Activated naive CD4-positive, alpha-beta T cell (primary cell): ENCODE measurements around the gene ADD2.
"Not testable (repeated sequence)": the region's sequence is repeated elsewhere in the genome, so short reads cannot be mapped to it uniquely, and the experiment has no call there.

Experiments used
- DNase-seq, 4 experiments: peaks; one replicate each; lab custom pipeline; 2025; lab: John Stamatoyannopoulos, UW

The ADD2 gene, protein sequence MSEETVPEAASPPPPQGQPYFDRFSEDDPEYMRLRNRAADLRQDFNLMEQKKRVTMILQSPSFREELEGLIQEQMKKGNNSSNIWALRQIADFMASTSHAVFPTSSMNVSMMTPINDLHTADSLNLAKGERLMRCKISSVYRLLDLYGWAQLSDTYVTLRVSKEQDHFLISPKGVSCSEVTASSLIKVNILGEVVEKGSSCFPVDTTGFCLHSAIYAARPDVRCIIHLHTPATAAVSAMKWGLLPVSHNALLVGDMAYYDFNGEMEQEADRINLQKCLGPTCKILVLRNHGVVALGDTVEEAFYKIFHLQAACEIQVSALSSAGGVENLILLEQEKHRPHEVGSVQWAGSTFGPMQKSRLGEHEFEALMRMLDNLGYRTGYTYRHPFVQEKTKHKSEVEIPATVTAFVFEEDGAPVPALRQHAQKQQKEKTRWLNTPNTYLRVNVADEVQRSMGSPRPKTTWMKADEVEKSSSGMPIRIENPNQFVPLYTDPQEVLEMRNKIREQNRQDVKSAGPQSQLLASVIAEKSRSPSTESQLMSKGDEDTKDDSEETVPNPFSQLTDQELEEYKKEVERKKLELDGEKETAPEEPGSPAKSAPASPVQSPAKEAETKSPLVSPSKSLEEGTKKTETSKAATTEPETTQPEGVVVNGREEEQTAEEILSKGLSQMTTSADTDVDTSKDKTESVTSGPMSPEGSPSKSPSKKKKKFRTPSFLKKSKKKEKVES

DNA sequence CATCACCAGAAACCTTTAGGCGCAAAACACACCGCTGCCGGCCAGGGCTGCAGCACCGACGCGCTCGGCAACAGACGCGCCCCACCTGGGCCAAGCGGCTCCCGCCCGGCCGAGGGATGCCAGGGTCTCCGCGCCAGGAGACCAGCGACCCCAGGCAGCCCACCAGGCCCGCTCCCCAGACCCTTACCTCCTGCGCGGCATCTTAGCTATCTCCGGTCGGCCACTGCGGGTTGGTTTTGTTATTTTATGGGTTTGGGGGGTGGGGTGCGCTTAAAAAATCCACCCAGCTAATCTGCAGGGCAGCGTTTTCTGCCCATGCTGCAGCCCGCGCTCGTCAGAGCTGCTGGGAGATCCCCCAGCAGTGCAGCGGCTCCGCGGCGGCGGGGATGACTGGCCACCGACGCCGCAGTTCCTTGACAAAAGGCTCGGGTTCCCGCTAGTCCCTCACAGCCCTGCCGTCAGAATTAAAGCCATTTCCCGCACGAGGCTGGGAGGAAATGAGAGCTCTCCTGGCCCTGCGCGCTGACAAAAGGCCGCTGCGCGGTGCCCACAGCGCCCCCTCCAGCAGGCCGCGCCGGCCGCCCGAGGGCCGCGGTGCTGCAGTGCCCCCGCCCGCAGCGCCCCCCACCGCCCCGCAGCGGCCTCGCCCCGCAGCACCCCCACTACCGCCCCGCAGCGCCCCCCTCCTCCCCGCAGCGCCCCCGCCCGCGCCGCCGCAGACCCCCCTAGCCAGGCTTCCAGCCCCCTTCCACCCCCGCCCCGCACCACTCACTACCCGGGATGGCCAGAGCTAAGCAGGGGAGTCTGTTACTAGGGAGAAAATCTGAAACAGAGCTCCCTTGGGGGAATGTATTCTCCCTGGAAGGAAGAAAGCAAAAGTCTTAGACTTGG is at the start of gene ADD2:
ADD2 (minus strand) TSS at position 502 of the 891 bp plus-strand sequence. CDS start 61,792 bp downstream, outside the sequence.
- peak in 2 of 4 experiments; percentile 14 to 48 for DNase-seq

DNA sequence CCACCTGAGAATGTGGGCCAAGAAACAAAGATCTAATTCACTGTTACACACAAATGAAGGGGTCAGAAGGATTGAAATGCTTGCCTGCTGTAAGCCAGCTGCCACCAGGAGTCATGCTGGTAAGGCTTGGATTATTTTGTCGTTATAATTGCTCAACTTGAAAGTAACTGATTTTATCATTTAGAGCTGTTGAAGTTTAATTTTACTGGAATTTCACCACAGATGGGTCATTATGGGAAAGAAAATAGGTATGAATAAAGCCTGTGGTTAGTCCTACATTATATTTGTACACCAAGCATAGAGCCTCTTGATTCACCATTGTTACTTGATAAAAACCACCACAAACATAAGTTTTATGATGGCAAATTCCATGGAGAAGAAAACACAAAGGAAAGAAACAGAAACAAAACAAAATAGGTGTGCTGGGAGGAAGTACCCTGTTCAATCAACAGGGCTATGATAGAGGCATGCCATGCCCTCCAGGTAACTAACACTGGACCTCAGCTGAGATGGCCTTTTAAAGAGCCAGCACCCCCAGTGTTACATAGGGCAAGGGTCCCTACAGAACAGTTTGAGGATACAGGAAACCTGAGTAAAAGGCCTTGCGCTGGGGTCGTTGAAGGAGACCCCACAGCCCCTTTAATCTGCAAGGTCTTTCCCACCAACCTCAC is 49.4 kb upstream of the ADD2 start:
- no peak for DNase-seq

DNA sequence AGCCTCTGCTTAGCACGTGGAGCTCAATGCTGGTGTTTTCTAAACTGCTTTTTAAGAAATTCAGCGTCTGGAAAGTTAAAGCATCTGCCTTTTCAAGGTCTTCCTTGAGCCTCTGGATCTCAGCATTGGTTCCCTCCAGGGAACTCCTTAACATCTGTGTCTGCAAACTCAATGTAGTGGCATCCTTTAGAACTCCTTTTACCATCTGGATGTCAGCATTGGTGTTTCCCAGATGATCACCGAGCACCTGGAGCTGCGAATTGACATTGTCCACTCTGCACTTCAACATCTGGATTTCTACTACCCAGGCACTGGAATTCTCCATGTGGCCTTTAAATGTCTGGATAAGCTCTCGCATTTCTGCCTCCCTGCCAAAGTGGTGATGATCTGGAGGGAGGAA is 48.7 kb upstream of the ADD2 start:
- DNase-seq, result no peak

DNA sequence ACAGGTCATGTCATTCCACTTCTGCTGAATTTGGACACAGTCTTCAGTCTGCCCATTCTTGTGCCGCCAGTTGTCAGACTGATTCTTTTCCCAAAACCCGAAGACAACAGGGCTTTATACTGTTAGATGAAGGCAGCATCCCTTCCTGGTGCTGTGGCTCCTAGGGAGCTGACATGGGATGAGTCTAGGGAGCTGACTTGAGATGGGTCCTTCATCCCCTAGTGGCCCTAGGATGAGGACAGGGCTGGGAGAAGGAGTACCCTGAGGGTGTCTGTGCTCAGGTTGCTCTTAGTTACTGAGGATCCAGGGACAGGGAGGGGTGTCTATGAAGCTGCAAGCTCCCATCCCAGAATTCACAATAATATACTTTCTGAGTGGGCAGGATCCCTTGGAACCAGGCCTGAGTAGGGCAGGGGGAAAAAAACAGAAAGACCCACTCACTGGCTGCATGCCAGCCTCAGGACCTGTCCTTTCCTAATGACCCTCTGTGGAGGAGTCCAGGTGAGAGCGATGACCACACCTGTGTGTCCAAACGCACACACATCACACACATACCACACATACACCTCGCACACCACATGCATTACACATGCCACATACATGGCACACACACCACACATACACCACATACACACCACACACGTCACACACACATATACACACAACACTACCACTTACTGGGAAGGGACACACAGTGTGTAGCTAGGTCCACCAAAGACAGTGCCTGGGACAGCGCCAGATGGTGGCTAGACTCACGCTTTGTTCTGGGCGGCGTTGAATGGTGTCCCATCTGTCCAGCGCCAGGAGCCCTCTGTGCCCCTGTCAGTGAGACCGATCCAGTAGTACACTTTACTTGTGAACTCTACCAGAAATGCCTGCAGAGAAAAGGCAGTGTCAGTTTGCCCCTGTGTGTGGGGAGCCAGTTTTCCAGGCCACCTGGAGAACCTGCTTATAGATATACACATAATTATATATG is 41.3 kb upstream of the ADD2 start:
- DNase-seq, result no peak

DNA sequence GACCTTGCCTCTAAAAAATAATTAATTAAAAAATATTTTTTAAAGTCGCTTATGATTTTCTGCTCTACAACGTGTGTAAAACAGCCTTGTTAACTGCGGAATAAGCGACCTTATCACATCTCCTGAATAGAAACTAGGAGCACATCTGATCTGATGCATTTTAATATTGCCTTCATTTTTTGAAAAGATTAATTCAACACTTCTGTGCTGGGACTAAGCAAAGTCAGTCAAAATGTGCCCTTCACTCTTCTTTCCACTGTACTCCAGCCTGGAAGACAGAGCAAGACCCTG is 39.8 kb upstream of the ADD2 start:
- no peak for DNase-seq

DNA sequence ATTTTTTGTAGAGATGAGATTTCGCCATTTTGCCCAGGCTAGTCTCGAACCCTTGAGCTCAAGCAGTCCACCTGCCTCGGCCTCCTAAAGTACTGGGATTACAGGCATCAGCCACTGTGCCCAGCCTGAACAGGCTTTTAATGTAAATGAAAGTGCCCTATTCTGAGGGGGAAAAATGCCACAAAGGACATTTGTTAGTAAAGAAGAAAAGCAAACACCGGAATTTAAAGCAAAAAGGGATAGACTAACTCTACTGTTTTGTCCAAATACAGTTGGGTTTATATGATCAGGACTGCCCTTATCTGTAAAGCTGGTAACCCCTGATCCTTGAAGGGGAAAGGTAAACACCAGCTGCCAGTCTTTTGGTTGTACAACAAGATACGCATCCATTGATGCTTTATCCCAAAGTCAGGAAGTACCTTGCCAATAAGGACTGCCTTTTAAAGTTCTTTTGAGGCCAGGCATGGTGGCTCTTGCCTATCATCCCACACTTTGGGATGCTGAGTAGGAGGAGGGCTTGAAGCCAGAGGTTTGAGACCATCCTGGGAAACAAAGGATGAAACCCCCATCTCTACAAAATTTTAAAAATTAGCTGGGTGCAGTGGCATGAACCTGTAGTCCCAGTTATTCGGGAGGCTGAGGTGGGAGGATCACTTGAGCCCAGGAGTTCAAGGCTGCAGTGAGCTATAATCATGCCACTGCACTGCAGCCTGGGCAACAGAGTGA is 39.3 kb upstream of the ADD2 start:
- DNase-seq, result no peak

DNA sequence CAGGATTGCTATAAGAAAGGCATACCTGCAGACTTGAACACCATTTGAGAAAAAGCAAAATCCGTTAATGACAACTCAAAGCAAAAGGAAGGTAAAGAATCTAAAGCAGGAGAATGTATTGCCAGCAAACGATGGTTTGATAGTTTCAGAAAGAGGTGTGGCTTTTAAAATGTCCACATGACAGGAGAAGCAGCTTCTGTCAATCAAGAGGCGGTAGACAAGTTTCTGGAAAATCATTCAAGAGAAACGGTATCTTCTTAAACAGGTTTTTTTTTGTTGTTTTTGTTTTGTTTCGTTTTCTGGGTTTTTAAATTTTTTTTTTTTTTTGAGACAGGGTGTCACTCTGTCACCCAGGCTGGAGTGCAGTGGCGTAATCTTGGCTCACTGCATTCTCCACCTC is 38.6 kb upstream of the ADD2 start:
- no peak for DNase-seq

DNA sequence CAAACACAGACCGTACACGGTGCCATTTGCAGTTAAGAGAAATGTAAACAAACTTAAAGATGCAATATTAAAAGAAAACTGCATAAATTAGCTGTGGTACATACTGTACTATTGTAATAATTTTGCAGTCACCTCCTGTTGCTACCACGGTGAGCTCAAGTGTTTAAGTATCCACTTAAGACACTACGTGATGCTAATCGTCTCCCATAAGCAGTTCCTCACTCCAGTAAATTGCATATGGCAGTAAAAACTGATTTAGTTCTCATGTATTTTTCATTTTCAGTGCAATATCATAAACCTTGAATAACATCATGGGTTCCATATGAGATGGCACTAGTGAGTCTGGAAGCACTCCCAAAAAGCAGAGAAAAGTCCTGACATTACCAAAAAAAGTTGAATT is 38.0 kb upstream of the ADD2 start:
- DNase-seq, result no peak

DNA sequence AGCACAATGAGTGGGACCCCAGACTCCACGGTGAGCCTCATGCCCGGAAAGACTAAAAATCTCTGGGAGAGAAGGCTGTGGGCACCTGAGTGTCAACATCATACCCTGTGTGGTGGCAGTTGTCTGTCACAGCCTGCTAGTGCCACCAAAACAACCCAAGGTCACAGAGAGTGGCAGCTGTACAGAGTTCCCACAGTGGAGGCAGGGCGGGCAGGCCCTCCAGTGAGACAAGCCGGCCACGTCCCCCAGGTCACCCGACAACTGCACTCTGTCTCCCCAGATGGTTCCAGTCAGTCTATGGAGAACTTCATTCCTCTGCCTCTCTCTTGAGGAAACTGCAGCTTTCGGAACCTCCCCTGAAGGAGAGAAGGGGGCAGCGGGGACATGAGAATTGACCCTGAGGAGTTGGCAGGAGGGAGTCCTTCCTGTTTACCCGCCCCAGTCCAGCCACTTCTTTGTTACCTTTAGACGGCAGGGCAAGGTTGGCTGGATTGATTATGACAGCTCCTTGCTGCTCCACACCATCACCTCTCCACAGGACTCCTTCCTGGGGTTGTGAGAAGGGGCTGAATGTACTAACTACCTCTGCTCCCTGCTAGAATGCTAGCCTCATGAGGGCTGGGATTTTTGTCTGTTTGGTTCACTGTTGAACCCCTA is 33.7 kb upstream of the ADD2 start:
- no peak for DNase-seq

DNA sequence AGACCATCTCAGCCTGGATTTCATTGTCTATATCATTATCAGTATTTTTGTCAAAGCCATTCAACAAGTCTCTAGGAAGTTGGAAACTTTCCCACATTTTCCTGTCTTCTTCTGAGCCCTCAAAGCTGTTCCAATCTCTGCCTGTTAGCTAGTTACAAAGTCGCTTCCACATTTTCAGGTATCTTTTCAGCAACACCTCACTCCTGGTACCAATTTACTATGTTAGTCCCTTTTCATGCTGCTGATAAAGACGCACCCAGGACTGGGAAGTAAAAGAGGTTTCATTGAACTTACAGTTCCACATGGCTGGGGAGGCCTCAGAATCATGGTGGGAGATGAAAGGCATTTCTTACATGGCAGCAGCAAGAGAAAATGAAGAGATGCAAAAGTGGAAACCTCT is 31.7 kb upstream of the ADD2 start:
- DNase-seq, result no peak

DNA sequence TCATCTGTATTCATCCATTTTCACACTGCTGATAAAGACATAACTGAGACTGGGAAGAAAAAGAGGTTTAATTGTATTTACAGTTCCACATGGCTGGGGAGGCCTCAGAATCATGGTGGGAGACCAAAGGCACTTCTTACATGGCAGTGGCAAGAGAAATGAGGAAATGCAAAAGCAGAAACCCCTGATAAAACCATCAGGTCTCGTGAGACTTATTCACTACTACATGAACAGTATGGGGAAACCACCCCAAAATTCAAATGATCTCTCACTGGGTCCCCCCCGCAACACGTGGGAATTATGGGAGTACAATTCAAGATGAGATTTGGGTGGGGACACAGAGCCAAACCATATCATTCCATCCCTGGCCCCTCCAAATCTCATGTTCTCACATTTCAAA is 30.0 kb upstream of the ADD2 start:
- not testable (repeated sequence) for DNase-seq

DNA sequence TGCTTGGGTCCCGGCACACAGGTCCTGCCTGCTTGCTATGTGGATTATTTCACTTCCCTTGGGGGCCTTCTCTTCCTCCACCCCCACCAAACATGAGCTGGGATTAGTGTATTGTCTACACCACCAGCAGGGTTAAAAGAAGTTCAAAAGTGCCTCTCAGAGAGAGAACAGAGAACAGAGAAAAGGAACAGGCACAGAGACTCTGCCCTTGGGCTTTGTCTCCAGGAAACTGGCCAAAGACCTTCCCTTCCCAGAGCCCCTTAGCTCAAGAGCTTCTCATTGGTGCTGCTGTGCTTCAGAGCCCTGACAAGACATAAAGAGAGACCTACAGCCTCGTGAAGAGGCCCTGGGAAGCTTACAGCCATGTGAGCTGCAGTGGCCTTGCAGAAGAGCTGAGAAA is 29.5 kb upstream of the ADD2 start:
- DNase-seq, result no peak

DNA sequence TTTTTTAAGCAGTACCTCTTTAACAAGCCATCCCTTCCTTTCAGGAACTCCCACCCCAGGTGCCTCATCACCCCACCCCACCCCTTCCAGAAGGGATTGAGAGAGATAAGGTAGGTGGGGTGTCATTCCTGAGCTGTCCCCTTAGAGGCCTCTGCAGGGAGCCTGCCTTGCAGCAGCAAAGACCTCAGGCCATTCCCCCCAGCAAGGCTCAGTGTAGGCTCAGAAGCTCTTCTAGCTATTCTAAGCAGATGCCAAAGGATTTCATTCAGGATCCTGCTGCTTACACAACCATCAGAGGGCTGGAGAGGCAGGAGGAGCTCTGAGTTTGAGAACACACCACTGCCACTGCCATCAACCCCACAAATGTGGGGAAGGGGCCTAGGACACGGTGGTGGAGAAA is 28.3 kb upstream of the ADD2 start:
- DNase-seq, result no peak

DNA sequence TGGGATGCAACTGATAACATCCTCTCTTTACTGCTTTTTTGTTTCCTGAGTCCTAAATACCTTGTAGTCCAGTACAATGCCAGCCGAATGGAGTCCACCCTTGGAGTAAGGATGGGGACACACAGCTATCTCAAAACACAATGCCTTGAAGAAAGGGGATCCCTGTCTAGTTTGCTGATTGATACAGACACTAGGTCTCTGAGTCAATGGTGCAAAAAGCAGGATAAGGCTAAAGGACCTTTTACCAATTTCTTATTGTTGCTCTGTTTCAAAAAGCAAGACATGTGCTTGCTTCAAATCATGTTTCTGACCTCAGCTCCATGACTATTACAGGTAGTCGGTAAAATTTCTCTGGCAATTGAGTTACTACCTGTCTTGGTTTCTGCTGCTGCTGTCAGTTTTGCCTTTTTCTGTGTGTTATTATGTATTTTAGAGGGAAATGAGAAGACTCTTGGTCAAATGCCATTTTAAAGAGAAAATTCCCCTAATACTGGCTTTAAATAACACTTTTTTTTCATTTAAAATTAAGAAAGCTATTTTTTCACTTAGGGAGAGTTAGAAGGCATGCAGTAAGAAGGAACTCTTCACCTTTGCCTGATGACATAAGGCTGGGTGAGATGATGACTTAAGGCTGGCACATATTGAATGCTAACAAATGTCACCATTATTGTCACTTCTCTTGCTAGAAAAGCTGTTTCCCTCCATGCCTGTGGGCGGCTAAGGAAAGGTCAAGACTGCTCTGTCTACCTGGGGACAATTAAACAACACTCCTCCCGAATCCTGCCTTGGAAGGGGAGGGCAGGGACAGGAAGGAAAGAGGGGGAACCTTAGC is 27.4 kb upstream of the ADD2 start:
- DNase-seq, result no peak

DNA sequence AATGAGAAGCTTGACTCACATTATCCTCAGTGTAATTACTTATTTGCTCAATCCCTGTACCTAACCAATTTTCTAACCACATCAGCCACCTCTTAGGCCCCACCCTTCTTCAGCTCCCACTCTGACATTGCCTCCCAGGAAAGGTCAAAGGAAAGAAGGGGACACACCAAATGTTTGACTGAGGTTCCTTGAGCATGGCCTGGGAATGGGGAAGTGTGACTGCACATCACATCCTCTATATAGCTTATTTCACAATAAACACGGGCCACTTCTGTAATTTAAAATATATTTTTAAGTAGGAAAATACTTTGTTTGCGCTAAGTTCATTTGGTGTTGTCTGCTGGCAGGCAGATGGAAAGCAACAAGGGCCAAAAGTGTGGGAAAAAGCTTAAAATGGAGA is 25.4 kb upstream of the ADD2 start:
- no peak for DNase-seq

DNA sequence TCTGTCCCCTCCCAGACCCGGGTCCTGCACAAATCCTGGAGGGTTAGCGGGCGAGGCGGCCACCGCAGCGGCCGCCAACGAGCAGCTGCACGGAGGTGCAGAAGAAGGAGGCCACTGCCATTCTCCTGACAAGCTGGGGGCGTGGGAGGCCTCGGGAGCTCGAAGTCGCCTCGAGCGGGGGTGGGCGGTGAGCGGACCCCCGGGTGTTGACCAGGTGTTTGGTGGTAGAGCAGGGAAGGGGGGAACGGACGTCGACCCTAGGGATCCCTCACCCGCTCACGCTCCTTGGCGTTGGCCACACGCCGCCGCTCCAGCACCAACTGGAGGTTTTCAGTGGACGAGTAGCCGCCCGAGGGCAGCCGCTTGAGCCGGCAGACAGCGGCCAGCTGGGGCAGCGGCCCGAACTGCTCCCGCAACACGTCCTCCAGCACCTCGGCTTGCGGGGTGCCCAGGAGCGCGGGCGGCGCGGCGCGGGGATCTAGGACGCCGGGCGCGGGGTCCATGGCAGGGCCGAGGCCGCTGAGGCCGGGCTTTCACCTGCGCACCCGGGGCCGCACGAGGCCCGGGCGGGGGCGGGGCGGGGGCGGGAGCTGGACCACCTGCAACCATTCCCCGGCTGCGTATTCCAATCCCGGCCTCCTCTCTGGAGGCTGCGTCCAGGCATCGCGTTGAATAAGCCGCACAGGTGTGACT is 22.3 kb upstream of the ADD2 start, which contains the start of gene FIGLA:
FIGLA (minus strand) TSS at position 508 of the 693 bp plus-strand sequence; CDS start at position 503, 5 bp downstream.
- no peak for DNase-seq

DNA sequence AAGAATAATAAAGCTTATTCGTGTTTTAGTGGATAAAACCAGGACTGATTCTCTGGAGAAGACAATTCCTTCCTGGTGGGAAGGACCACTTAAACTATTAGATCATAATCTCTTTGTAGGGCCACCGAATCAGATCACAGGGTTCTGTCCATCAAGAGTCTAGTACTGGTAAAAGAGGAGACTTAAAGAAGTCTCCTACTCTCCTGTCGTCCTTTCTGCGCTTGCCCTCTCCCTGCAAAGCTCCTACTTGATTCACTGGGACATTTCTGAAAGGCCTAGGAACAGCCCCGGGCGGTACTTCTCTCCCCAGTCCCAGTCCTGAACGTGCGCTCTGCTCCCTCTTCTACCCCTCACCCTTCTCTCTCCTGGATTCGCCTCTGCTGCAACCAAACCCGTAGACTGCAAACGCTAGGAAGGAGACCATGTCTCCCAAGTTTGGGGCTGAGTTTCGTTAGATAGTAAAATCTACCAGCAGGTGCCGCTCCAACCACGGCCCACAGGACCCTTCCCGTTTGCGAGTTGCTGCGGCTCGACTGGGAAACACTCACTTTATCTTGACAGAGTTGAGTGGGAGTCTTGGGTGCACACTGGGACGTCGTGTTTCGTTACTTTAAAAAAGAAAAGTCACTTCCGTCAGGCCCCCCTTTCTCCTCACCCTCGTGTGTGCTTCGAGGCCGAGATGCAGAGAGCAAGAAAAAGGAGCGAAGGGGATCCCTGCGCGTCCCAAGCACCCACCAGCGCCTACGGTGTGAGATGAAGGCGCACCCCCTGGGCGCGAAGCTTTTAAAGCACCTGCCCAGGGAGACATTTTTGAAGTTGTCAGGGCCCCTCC is 21.5 kb upstream of the ADD2 start:
- DNase-seq, result peak; percentile 14 to 60 (median 38)
